NOMO-1 (cell line): ENCODE measurements around the gene MCTP2.

ENCODE experiments used
- DNase-seq, 2 experiments: peaks; one replicate each; lab custom pipeline; 2025; ENCODE audit not compliant: unreplicated experiment in 2 of 2; lab: John Stamatoyannopoulos, UW

MCTP2 gene

GRCh38 chr15:94432279-94432678 lies 200.9 kb downstream of the MCTP2 start:
- DNase-seq = no peak

GRCh38 chr15:94439158-94439557 lies 207.8 kb downstream of the MCTP2 start:
- DNase-seq = no peak

GRCh38 chr15:94441760-94442159 lies 210.4 kb downstream of the MCTP2 start:
- DNase-seq = no peak

- DNase-seq = no peak
These were observed 211.1 kb downstream of the MCTP2 start for GRCh38 chr15:94442480-94442879.

- no peak for DNase-seq
These were observed 211.8 kb downstream of the MCTP2 start for GRCh38 chr15:94443186-94443585.

GRCh38 chr15:94445566-94446160 lies 214.3 kb downstream of the MCTP2 start:
- DNase-seq = no peak

- DNase-seq = no peak
These were observed 215.1 kb downstream of the MCTP2 start for GRCh38 chr15:94446441-94446840.

- DNase-seq = no peak
These were observed 220.1 kb downstream of the MCTP2 start for GRCh38 chr15:94451466-94451865.

- DNase-seq = peak in 1 of 2 experiments; percentile 37
These were observed 222.0 kb downstream of the MCTP2 start for GRCh38 chr15:94453227-94453988.

- no peak for DNase-seq
These were observed 223.9 kb downstream of the MCTP2 start for GRCh38 chr15:94455297-94455696.

GRCh38 chr15:94456226-94456625 lies 224.9 kb downstream of the MCTP2 start:
- DNase-seq = no peak

- DNase-seq = no peak
These were observed 226.3 kb downstream of the MCTP2 start for GRCh38 chr15:94457661-94458060.

- no peak for DNase-seq
These were observed 229.3 kb downstream of the MCTP2 start for GRCh38 chr15:94460624-94461023.

GRCh38 chr15:94467034-94467433 lies 235.7 kb downstream of the MCTP2 start:
- no peak for DNase-seq

- DNase-seq = peak in 1 of 2 experiments; percentile 11
These were observed 239.1 kb downstream of the MCTP2 start for GRCh38 chr15:94470492-94470891.

GRCh38 chr15:94476686-94477085 lies 245.3 kb downstream of the MCTP2 start:
- no peak for DNase-seq

- DNase-seq = no peak
These were observed 246.7 kb downstream of the MCTP2 start for GRCh38 chr15:94477913-94478553.

GRCh38 chr15:94478763-94479162 lies 247.4 kb downstream of the MCTP2 start:
- DNase-seq = no peak

- no peak for DNase-seq
These were observed 249.0 kb downstream of the MCTP2 start for GRCh38 chr15:94480289-94480834.

- no peak for DNase-seq
These were observed 253.9 kb downstream of the MCTP2 start for GRCh38 chr15:94485148-94485719.

- DNase-seq = no peak
These were observed 256.3 kb downstream of the MCTP2 start for GRCh38 chr15:94487635-94488034.
